Suppressor macrophage (primary cell): ENCODE measurements around the gene PIN1.
A peak's percentile ranks its signal among the peaks of the same experiment; 100 is the strongest.

Source experiments
- DNase-seq, 4 experiments: peaks; one replicate each; pipeline ENCODE4 v3.0.0-alpha.2; 2020 to 2022

PIN1 gene

DNA sequence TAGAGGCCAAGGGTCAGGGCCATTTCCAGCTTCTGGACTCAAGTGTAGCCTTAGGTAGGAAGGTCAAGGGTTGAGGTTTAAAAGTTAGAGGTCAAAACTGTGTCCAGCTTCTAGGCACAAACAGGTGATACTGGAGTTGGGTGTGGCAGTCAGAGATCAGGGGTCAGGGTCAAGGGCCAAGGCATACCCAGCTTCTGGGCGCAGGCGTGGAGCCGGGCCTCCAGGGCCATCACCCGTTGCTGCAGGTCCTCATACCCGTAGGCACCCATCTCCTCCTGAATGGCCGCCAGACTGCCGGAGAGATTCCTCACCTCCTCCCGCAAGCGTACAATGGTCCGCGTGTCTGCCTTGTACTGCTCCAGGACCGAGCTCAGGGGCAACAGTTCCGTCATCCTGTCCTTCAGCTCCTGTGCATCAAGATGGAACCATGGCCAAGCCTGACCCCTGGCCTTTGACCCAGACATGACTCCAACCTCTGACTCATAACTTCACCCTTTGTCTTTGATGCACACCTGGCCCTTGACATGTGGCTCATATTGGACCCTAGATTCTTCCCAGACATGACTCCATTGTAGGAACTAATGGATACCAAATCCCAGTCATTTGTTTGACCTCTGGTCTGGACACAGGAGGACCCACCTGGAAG lies 22.1 kb downstream of the PIN1 start:
- no peak for DNase-seq

- peak; percentile 4 to 47 (median 32) for DNase-seq
Measured at GRCh38 chr19:9857920-9858746, 23.0 kb downstream of the PIN1 start.

- DNase-seq, result peak in 1 of 4 experiments; percentile 8
Measured at GRCh38 chr19:9858766-9859165, 23.6 kb downstream of the PIN1 start.

GRCh38 chr19:9860407-9860806 lies 25.3 kb downstream of the PIN1 start:
- DNase-seq, result no peak

DNA sequence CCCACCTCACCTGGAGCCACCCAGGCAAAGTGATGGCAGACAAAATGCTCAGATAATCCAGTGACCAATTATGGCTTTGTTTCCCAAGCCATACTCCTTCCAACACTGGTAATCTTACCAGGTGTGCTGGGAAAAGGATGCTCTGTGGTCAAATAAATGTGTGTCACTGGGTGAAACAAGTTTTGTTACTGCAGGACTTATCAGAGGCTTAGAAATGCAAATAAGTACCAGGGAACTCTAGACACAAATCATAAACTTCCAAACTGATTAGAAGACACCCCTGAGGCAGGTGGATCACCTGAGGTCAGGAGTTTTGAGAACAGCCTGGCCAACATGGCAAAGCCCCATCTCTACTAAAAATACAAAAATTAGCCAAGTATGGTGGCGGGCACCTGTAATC lies 26.4 kb downstream of the PIN1 start:
- DNase-seq, result no peak

DNA sequence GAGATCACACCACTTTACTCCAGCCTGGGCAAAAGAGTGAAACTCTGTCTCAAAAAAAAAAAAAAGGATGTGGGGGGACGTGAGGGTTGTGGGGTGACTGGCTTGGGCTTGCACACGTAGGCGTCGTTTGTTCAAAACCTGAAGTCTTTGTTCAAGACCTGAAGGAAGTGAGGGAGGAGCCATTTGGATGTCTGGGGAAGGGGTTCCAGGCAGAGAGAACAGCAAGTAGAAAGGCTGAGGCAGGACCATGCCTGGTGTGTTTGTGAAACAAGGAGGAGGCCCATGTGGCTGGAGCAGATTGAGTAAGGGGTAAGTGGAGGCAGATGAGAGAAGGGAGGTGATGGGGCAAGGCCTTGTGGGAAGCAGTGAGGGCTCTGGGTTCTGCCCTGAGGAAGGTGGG lies 27.8 kb downstream of the PIN1 start:
- DNase-seq, result no peak

GRCh38 chr19:9863759-9864158 lies 28.6 kb downstream of the PIN1 start:
- DNase-seq, result no peak

DNA sequence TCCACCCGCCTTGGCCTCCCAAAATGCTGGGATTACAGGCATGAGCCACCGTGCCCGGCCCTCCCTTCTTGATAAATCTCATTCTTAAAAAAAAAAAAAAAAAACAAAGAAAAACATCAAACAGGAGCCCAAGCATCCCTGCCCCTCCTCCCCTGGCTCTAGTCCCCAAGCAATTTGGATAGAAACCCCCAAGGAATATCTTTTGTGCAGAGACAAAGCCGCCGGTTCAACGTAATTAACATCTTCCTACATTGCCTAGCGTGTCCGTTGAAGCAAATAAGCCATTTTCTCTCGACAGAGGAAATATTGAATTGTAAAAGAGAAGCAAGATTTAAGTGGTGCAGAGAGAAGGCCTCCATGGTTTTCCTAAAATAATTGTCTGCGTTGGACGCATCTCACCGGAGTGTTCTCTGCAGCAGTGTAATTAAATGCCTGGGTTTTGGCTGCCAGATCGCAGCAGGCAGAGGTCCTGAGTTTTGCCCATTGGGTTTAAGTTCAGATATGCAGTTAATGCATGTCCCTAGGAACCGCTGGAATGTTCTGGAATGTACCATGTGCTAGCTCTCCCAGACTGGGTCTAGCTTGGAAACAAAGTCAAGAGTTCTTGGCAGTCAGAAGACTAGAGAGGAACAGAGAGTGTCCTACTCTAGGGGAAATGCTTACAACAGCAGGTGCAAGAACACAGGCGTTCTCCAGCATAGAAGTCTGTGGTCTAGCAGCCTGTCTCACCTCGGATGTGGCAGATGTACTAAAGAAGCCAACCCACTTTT lies 30.8 kb downstream of the PIN1 start:
- no peak for DNase-seq

GRCh38 chr19:9868983-9869617 lies 34.0 kb downstream of the PIN1 start:
- DNase-seq, result no peak

DNA sequence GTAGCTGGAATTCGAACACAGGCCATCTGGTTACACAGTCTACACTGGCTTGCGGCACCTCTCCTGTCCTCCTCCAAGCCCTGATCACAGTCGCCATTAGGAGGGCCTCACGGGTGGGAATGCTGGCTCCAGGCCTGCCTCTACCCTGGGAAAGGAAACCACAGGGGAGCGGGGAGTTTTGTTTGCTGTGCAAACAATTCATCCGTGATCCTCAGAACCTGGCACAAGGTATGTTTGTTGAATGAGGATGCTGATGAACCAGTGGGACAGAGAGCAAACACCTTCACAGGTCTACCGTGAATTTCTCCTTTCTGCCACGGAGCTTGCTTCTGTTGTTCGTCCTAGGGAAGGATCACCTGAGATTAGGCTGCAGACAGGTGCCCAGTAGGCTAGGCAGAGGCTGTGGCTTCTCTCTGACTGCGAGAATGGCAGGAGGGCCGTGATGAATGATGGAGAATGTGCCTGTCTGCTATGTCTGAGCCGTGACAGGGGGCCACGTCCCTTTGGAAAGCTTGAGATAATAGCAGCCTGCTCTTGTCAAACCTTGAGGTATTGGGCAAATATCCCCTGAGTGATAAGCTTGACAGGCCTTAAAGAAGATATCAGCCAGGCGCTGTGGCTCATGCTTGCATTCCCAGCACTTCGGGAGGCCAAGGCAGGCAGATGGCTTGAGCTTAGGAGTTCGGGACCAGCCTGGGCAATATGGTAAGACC lies 36.7 kb downstream of the PIN1 start:
- DNase-seq, result no peak

GRCh38 chr19:9872618-9873242 lies 37.6 kb downstream of the PIN1 start:
- DNase-seq, result no peak

GRCh38 chr19:9875031-9875627 lies 40.0 kb downstream of the PIN1 start:
- no peak for DNase-seq

DNA sequence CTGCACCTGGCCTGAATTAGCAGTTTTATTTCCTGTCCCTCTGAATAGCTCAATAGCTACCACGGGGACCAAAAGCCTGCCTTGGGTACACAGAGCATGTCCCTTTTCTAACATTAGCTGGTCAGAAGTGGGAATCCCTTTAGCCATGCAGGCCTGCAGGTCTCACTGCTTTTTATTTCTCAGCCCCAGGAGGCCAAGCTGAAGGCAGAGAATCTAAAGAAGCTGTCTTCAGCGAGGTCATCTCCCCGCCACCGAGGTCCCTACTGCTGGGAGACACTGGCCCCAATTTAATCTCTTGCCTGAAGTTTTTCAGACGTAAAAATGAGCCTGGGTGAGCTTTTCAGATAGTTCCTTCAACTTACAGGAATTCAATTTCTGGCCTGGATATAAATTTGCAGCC lies 40.7 kb downstream of the PIN1 start:
- no peak for DNase-seq

GRCh38 chr19:9877780-9878510 lies 42.8 kb downstream of the PIN1 start:
- DNase-seq, result no peak

GRCh38 chr19:9878511-9879196 lies 43.5 kb downstream of the PIN1 start:
- DNase-seq, result no peak

- DNase-seq, result no peak
Measured at GRCh38 chr19:9881720-9882119, 46.6 kb downstream of the PIN1 start.

DNA sequence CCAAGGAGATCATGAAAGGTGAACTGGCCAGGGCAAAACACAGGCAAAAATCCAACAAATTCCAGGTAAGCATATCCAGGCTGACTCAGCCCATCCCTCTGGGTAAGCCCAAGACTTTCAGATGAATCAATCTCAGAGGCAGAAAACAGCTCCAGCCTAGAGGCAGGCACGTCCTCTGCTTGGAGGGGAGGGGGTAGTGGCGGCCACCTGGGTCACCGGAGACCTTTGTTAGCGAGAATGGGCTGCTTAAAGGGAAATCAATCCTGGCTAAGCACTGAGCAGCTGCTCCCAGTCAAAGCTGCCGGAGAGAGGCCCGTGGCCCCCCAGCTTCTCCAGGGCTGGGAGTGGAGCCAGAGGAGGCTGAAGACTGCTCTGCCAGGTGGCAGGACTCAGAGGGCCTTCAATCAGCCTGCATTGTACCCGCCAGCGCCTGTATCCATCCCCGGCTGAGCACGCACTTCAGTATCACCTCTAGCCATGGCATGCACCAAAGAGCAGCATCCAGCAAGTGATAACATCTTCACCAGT lies 48.2 kb downstream of the PIN1 start:
- no peak for DNase-seq

- DNase-seq, result no peak
Measured at GRCh38 chr19:9883764-9884163, 48.6 kb downstream of the PIN1 start.

DNA sequence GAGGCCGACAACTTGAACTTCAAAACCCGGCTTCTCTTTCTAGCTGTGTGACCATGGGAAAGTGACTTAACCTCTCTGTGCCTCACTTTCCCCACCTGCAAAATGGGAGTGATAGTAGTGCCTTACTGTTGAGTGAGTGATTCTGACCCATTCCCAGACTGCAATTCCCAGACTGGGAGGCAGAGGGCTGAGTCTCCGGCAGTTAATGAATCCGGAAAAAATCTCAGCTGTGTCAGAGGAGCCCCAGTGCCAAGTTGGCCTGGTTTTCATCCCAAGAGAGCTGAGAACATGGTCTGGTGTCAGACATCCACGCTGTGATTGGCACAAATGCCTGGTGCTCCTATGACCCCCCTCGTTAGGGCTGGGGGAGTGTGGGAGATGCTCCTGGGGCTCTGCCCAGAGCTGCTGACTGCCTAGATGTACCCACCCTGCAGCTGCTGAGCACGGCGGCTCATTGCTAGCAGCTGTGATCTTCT lies 50.0 kb downstream of the PIN1 start:
- DNase-seq, result no peak
